Esophagus squamous epithelium (tissue), 5 donors: ENCODE results near the gene KIDINS220. TPM values are rescaled to one million over a fixed set of nuclear protein-coding genes. Genes with fewer than 3 reads are reported as not detected.

Source experiments
- DNase-seq: peaks from one replicate; lab custom pipeline; 2025; lab: John Stamatoyannopoulos, UW
- H3K27ac ChIP-seq, 4 donors: fragments of 200-600 bp; sonication (generic); one replicate each; pipeline ENCODE4 v1.5.1; 2016 to 2019; ENCODE audit warnings: mild to moderate bottlenecking in 1 of 4
- H3K27me3 ChIP-seq, 4 donors: fragments of 200-600 bp; sonication (generic); 1 replicate in 3 of 4; 2 replicates in 1 of 4; pipeline versions ENCODE4 v1.5.1 to v1.6.0; 2017 to 2021; ENCODE audit warnings: antibody characterized with exemption in 1 of 4
- H3K36me3 ChIP-seq, 3 donors: fragments of 200-600 bp; sonication (generic); one replicate each; pipeline ENCODE4 v1.5.1; 2016 to 2019
- H3K4me1 ChIP-seq, 3 donors: fragments of 200-600 bp; sonication (generic); one replicate each; pipeline ENCODE4 v1.5.1; 2017 to 2019
- H3K4me3 ChIP-seq, 4 donors: fragments of 200-600 bp; sonication (generic); 1 replicate in 3 of 4; 2 replicates in 1 of 4; pipeline ENCODE4 v1.5.1; 2016 to 2019; ENCODE audit warnings: mild to moderate bottlenecking in 2 of 4, moderate library complexity in 1 of 4
- H3K9me3 ChIP-seq, 3 donors: fragments of 200-600 bp; sonication (generic); one replicate each; pipeline ENCODE4 v1.5.1; 2016 to 2019
- POLR2A ChIP-seq, 4 donors: fragments of 450-650 bp; IDR thresholded peaks; one replicate each; pipeline ENCODE4 v1.6.1; 2017; ENCODE audit warnings: antibody characterized with exemption in 4 of 4, mild to moderate bottlenecking in 4 of 4, moderate library complexity in 3 of 4
- WGBS, 2 donors: methylation state at CpG; one replicate each; pipeline ENCODE4 v1.1.5; 2018; 5-methylcytosine and 5-hydroxymethylcytosine counted together
- intact Hi-C: fragments of 100-400 bp; cut with DNase I; formaldehyde crosslinking; loops from one replicate; pipeline ENCODE4 v1.15.0; 2022
- total RNA-seq, 4 donors: library from RNA; depleted of rRNA; stranded (reverse); fragments of >200 nt; gene quantifications; one replicate each; pipeline ENCODE4 v1.1.0, GENCODE V29; 2016
- TF ChIP-seq, protein P1 (sequence below), 6 experiments: fragments of 450-650 bp in 4 of 6; fragments of 200-600 bp in 2 of 6; sonication (generic) in 2 of 6; IDR thresholded peaks; one replicate each; pipeline ENCODE4 v1.5.1; 2016 to 2019; ENCODE audit warnings: antibody characterized with exemption in 6 of 6, mild to moderate bottlenecking in 4 of 6, moderate library complexity in 4 of 6
- donor health status: DM: yes; HTN: yes; CAD: no.

KIDINS220 gene
- total RNA-seq, 4 donors from 2014 or later, result 27.4 to 58.7 (median 35.7) TPM

DNA sequence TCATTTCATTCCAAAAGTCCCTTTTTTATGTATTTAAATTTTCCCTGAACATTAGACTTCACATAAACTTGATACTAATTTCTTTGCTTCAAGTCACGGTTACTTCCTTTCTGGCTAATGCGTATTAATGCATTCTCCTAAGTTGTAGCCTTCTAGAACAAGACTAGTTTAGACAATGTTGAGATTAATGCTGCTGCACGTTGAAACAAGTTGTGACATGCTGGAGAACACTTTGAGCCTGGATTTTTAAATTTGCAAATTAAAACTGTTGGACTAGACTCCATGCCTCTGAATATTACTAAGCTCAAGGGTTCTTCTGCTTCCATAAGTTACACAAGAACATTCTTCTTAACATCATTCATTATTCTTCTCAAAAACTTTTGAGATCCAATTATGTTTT is 126.5 kb downstream of the KIDINS220 start:
- TF ChIP-seq POLR2A (IDR thresholded peaks at IDR 0.05), result no peak
- TF ChIP-seq, protein P1, sequence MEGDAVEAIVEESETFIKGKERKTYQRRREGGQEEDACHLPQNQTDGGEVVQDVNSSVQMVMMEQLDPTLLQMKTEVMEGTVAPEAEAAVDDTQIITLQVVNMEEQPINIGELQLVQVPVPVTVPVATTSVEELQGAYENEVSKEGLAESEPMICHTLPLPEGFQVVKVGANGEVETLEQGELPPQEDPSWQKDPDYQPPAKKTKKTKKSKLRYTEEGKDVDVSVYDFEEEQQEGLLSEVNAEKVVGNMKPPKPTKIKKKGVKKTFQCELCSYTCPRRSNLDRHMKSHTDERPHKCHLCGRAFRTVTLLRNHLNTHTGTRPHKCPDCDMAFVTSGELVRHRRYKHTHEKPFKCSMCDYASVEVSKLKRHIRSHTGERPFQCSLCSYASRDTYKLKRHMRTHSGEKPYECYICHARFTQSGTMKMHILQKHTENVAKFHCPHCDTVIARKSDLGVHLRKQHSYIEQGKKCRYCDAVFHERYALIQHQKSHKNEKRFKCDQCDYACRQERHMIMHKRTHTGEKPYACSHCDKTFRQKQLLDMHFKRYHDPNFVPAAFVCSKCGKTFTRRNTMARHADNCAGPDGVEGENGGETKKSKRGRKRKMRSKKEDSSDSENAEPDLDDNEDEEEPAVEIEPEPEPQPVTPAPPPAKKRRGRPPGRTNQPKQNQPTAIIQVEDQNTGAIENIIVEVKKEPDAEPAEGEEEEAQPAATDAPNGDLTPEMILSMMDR (IDR thresholded peaks at IDR 0.05), result no peak
- H3K9me3 ChIP-seq, result no peaks in the 10 kb centered on the region
- H3K27me3 ChIP-seq, result no peaks in the 10 kb centered on the region
- DNase-seq, result no peak
- no peaks in the 10 kb centered on the region for H3K4me1 ChIP-seq
- H3K27ac ChIP-seq, result no peak overlapping the region
- no peak overlapping the region for H3K4me3 ChIP-seq
- no peaks in the 10 kb centered on the region for H3K36me3 ChIP-seq
- intact Hi-C loops, result no loop called here
- WGBS, 2 donors, result 42 to 51% methylated on average over 3 of the region's 3 CpGs

DNA sequence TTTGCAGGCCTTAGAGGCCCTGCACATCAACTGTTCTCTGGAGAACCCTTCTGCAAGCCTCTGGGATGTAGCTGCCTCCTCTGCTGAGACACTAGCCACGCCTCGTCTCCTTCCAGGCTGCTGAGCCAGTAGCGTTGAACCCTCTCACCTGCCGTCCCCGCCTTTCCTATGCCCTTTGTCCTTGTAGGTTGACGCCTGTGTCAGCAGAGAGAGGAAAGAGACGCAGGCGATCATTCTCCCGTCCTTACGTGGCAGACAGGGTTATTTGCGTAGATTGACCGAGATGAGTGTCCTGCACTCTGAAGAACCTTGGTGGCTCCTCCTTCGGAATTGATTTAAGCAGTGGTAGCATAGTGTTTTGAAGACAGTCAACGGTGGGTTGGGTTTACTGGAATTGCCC is 127.8 kb downstream of the KIDINS220 start:
- H3K27ac ChIP-seq, result no peak overlapping the region
- 79 to 83% methylated on average over 13 to 14 of the region's 14 CpGs for WGBS, 2 donors
- H3K9me3 ChIP-seq, result no peaks in the 10 kb centered on the region
- no peak for TF ChIP-seq POLR2A (IDR thresholded peaks at IDR 0.05)
- TF ChIP-seq, protein P1 (IDR thresholded peaks at IDR 0.05), result no peak
- no peaks in the 10 kb centered on the region for H3K36me3 ChIP-seq
- H3K4me1 ChIP-seq, result no peaks in the 10 kb centered on the region
- no peaks in the 10 kb centered on the region for H3K27me3 ChIP-seq
- no peak for DNase-seq
- no peak overlapping the region for H3K4me3 ChIP-seq
- intact Hi-C loops, result no loop called here

DNA sequence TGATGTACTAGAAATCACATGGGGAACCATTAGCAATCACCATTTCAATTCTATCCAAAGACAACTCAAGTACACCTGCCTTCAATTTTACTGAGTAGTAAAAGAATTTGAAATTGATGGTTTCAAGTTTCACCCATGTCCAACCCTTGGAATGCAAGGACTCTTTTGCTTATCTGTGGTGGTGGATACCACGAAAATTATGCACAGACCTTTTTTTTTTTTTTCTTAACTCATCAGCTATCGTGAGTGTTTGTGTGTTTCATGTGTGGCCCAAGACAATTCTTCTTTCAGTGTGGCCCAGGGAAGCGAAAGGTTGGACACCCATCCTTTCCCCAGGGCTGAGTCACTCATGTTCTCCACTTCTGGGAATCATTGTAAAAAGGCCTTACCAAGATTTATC is 132.5 kb downstream of the KIDINS220 start:
- Histone ChIP-seq H3K4me3 (no peak overlapping the region), H3K9me3 (no peaks in the 10 kb centered on the region), H3K4me1 (no peaks in the 10 kb centered on the region), H3K27me3 (no peaks in the 10 kb centered on the region), H3K36me3 (no peaks in the 10 kb centered on the region), H3K27ac (no peak overlapping the region)
- WGBS, 2 donors, result 52 to 66% methylated on average over 3 of the region's 3 CpGs
- TF ChIP-seq POLR2A (IDR thresholded peaks at IDR 0.05), result no peak
- TF ChIP-seq, protein P1 (IDR thresholded peaks at IDR 0.05), result no peak
- intact Hi-C loops, result no loop called here
- no peak for DNase-seq

DNA sequence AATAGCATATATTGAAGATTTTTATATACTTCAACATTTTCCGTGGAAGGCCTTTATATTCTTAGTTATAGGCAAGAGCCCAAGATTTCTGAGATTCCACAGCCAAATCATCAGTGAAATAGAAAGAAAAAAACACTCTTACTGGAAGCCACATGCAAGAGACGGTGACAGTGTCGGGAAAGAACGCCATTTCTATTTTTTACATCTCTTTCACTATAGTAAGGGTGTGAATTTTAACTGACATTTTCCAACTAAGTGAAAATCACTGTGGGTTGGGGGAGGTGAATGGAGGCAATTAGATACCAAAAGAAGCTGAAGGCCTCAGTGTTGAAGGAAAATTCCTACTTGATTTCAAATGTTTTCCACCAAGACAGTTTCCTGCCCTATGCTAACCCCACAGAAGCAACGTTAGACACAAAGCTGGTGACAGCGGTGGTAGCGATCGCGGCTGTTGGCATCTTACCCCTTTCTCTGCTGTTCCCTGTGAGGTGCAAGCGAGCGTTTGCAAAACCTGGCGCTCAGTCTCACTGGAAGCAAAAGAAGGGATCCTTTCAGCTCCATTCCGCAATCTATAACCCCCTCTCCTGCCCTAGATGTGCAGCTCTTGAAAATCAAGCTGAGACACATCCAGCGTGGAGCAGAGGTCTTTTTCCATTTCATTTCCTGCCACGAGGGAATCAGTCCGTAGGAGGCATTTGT is 135.6 kb downstream of the KIDINS220 start:
- TF ChIP-seq, protein P1 (IDR thresholded peaks at IDR 0.05), result no peak
- TF ChIP-seq POLR2A (IDR thresholded peaks at IDR 0.05), result no peak
- H3K27me3 ChIP-seq, result no peaks in the 10 kb centered on the region
- H3K9me3 ChIP-seq, result no peaks in the 10 kb centered on the region
- H3K36me3 ChIP-seq, result no peaks in the 10 kb centered on the region
- no peaks in the 10 kb centered on the region for H3K4me1 ChIP-seq
- H3K4me3 ChIP-seq, result no peak overlapping the region
- intact Hi-C loops, result no loop called here
- WGBS, 2 donors, result 70 to 82% methylated on average over 16 of the region's 16 CpGs
- H3K27ac ChIP-seq, result no peak overlapping the region
- DNase-seq, result no peak

DNA sequence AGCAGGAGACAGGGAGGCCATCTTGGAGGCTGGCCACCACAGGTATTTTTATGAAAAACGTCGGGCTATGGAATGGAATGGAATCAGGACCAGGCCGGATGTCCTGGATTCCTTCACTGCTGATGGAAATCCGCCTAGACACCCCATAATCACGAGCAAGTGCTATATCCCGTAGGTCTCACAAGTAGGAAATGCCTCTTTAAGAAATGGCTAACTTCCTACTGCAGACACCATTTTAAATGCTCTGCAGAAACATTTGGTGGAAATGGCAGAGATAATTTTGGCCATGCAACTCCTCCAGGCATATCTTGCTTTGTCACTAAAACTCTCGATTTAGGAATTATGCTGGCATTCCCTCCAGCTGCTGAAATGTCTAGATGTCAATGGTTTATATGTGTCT is 137.6 kb downstream of the KIDINS220 start:
- DNase-seq, result no peak
- H3K4me1 ChIP-seq, result no peaks in the 10 kb centered on the region
- no peaks in the 10 kb centered on the region for H3K27me3 ChIP-seq
- H3K27ac ChIP-seq, result no peak overlapping the region
- H3K9me3 ChIP-seq, result no peaks in the 10 kb centered on the region
- no peak overlapping the region for H3K4me3 ChIP-seq
- no peak for TF ChIP-seq POLR2A (IDR thresholded peaks at IDR 0.05)
- TF ChIP-seq, protein P1 (IDR thresholded peaks at IDR 0.05), result no peak
- 90% methylated on average over 6 to 7 of the region's 7 CpGs for WGBS, 2 donors
- H3K36me3 ChIP-seq, result no peaks in the 10 kb centered on the region
- intact Hi-C loops, result no loop called here
